HepG2 (cell line): ENCODE measurements around the gene ADAMTS17. TPM values are rescaled to one million over a fixed set of nuclear protein-coding genes. Genes with fewer than 3 reads are reported as not detected.

Experiments used
- JUNB ChIP-seq: sonication (generic); formaldehyde crosslinking; IDR thresholded peaks from 2 replicates; pipeline ENCODE4 v1.8.0; 2022; ENCODE audit warnings: missing genetic modification reagents, mild to moderate bottlenecking, borderline replicate concordance
- POGK ChIP-seq: sonication (generic); formaldehyde crosslinking; conservative IDR thresholded peaks from 2 replicates; pipeline ENCODE4 v1.8.0; 2022; ENCODE audit warnings: mild to moderate bottlenecking, moderate library complexity, missing genetic modification reagents
- RNF2 ChIP-seq: fragments of 450-650 bp; conservative IDR thresholded peaks from 2 replicates; pipeline ENCODE4 v1.6.1; 2016; ENCODE audit warnings: low read depth
- ZNF550 ChIP-seq: sonication (generic); formaldehyde crosslinking; IDR thresholded peaks from 2 replicates; pipeline ENCODE4 v1.4.0; 2020; ENCODE audit warnings: mild to moderate bottlenecking, missing genetic modification reagents, borderline replicate concordance
- ZNF556 ChIP-seq: sonication (generic); formaldehyde crosslinking; IDR thresholded peaks from 2 replicates; pipeline ENCODE4 v1.4.0; 2020; ENCODE audit warnings: mild to moderate bottlenecking, missing genetic modification reagents, borderline replicate concordance
- polyA plus RNA-seq, 8 experiments: library from polyadenylated mRNA; depleted of rRNA in 3 of 8; stranded (reverse) in 7 of 8; unstranded in 1 of 8; fragments of >200 nt; fragmentation: Illumina TruSeq in 4 of 8; extraction: Trizol in 4 of 8; gene quantifications; 2 replicates each; pipeline versions ENCODE4 v1.2.1 to v1.2.3, GENCODE V29; 2011 to 2016; ENCODE audit warnings: low read depth in 4 of 8, missing spikeins in 1 of 8, mixed read lengths in 1 of 8; ENCODE audit not compliant: insufficient read depth in 1 of 8
- total RNA-seq, 5 experiments: library from RNA; depleted of rRNA; stranded (reverse); fragments of >200 nt; fragmentation: Illumina TruSeq; extraction: Trizol; gene quantifications; 2 replicates each; pipeline ENCODE4 v1.2.3, GENCODE V29; 2016; ENCODE audit warnings: low read depth in 1 of 5
- TF ChIP-seq, protein P1 (sequence below): sonication (generic); formaldehyde crosslinking; IDR thresholded peaks from 2 replicates; pipeline ENCODE4 v1.4.0; 2020; ENCODE audit warnings: low read depth, missing genetic modification reagents
- TF ChIP-seq, protein P2 (sequence below): sonication (generic); formaldehyde crosslinking; IDR thresholded peaks from 2 replicates; pipeline ENCODE4 v1.9.0; 2022; ENCODE audit warnings: missing genetic modification reagents, mild to moderate bottlenecking, borderline replicate concordance

The ADAMTS17 gene
- total and polyA plus RNA-seq, 2 of the 13 experiments (the other 11 are each of a cell fraction or from before 2014, with no cell fraction given), result 0.02 to 0.04 TPM

GRCh38 chr15:100057281-100057680 is 284.5 kb downstream of the ADAMTS17 start (continued):
- TF ChIP-seq, protein P1, sequence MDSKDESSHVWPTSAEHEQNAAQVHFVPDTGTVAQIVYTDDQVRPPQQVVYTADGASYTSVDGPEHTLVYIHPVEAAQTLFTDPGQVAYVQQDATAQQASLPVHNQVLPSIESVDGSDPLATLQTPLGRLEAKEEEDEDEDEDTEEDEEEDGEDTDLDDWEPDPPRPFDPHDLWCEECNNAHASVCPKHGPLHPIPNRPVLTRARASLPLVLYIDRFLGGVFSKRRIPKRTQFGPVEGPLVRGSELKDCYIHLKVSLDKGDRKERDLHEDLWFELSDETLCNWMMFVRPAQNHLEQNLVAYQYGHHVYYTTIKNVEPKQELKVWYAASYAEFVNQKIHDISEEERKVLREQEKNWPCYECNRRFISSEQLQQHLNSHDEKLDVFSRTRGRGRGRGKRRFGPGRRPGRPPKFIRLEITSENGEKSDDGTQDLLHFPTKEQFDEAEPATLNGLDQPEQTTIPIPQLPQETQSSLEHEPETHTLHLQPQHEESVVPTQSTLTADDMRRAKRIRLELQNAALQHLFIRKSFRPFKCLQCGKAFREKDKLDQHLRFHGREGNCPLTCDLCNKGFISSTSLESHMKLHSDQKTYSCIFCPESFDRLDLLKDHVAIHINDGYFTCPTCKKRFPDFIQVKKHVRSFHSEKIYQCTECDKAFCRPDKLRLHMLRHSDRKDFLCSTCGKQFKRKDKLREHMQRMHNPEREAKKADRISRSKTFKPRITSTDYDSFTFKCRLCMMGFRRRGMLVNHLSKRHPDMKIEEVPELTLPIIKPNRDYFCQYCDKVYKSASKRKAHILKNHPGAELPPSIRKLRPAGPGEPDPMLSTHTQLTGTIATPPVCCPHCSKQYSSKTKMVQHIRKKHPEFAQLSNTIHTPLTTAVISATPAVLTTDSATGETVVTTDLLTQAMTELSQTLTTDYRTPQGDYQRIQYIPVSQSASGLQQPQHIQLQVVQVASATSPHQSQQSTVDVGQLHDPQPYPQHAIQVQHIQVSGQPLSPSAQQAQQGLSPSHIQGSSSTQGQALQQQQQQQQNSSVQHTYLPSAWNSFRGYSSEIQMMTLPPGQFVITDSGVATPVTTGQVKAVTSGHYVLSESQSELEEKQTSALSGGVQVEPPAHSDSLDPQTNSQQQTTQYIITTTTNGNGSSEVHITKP (CRISPR knock-in tag), result no peak
- TF ChIP-seq POGK (no peak), RNF2 (no peak), ZNF556 (CRISPR knock-in tag) (no peak), JUNB (no peak), ZNF550 (CRISPR knock-in tag) (no peak)
- TF ChIP-seq, protein P2, sequence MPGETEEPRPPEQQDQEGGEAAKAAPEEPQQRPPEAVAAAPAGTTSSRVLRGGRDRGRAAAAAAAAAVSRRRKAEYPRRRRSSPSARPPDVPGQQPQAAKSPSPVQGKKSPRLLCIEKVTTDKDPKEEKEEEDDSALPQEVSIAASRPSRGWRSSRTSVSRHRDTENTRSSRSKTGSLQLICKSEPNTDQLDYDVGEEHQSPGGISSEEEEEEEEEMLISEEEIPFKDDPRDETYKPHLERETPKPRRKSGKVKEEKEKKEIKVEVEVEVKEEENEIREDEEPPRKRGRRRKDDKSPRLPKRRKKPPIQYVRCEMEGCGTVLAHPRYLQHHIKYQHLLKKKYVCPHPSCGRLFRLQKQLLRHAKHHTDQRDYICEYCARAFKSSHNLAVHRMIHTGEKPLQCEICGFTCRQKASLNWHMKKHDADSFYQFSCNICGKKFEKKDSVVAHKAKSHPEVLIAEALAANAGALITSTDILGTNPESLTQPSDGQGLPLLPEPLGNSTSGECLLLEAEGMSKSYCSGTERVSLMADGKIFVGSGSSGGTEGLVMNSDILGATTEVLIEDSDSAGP (CRISPR knock-in tag), result no peak
